Stomach (tissue), 9 donors: Measurements from ENCODE around the gene ATP5F1B. TPM values are rescaled to one million over a fixed set of nuclear protein-coding genes. Genes with fewer than 3 reads are reported as not detected.

ENCODE experiments used
- DNase-seq, 2 donors: peaks; one replicate each; pipeline versions ENCODE4 v3.0.0 to v3.0.0-alpha.2; 2013 to 2019
- H3K27ac ChIP-seq, 5 donors: fragments of 200-600 bp in 4 of 5; sonication (generic) in 4 of 5; one replicate each; pipeline ENCODE4 v1.5.1; 2013 to 2019; ENCODE audit warnings: mild to moderate bottlenecking in 1 of 5, moderate library complexity in 1 of 5
- H3K27me3 ChIP-seq, 3 donors: fragments of 200-600 bp; sonication (generic); one replicate each; pipeline ENCODE4 v1.5.1; 2017 to 2019; ENCODE audit warnings: mixed run types in 1 of 3
- H3K36me3 ChIP-seq, 4 donors: fragments of 200-600 bp; sonication (generic); 1 replicate in 3 of 4; 2 replicates in 1 of 4; pipeline ENCODE4 v1.5.1; 2016 to 2019
- H3K4me1 ChIP-seq, 4 donors: fragments of 200-600 bp; sonication (generic); one replicate each; pipeline ENCODE4 v1.5.1; 2016 to 2019
- H3K4me3 ChIP-seq, 4 donors: fragments of 200-600 bp; sonication (generic) in 3 of 4; one replicate each; pipeline ENCODE4 v1.5.1; 2016 to 2019; ENCODE audit warnings: mild to moderate bottlenecking in 1 of 4
- H3K9me3 ChIP-seq, 4 donors: fragments of 200-600 bp; sonication (generic); one replicate each; pipeline ENCODE4 v1.5.1; 2016 to 2019
- CTCF ChIP-seq, 7 experiments: fragments of 450-650 bp in 4 of 7; fragments of 200-600 bp in 3 of 7; sonication (generic) in 3 of 7; IDR thresholded peaks; one replicate each; pipeline ENCODE4 v1.5.1; 2016 to 2019; ENCODE audit warnings: antibody characterized with exemption in 7 of 7, control low read depth in 2 of 7, mild to moderate bottlenecking in 1 of 7
- EP300 ChIP-seq: sonication (generic); formaldehyde crosslinking; IDR thresholded peaks from one replicate; pipeline ENCODE4 v1.6.1; 2017; ENCODE audit warnings: antibody characterized with exemption
- POLR2A ChIP-seq, 4 donors: fragments of 450-650 bp; IDR thresholded peaks; one replicate each; pipeline ENCODE4 v1.6.1; 2016; ENCODE audit warnings: antibody characterized with exemption in 4 of 4, control low read depth in 2 of 4, mild to moderate bottlenecking in 1 of 4, moderate library complexity in 1 of 4
- POLR2AphosphoS5 ChIP-seq, 3 donors: sonication (generic); formaldehyde crosslinking; IDR thresholded peaks; one replicate each; pipeline ENCODE4 v1.6.1; 2016; ENCODE audit warnings: antibody characterized with exemption in 3 of 3
- WGBS, 5 donors: extraction: QIAGEN DNeasy Blood & Tissue Kit in 3 of 5; methylation state at CpG; one replicate each; pipeline versions ENCODE4 v1.1.5 to v1.1.7; 2013 to 2018; 5-methylcytosine and 5-hydroxymethylcytosine counted together
- intact Hi-C: fragments of 100-400 bp; cut with DNase I; formaldehyde crosslinking; loops from one replicate; pipeline ENCODE4 v1.15.1; 2023; ENCODE audit warnings: low total_unique reads
- polyA plus RNA-seq, 3 donors: library from polyadenylated mRNA; stranded (reverse); fragments of 200-250 nt; gene quantifications; one replicate each; pipeline ENCODE4 v1.2.3, GENCODE V29; 2013
- total RNA-seq, 5 donors: library from RNA; depleted of rRNA; stranded (reverse); fragments of >200 nt; gene quantifications; one replicate each; pipeline versions ENCODE4 v1.1.0 to v1.2.3, GENCODE V29; 2014 to 2016
- donor health status: healthy with polysubstance abuse.
- donor health status: Bipolar disorder and iron deficiency.
- donor health status: healthy.

The ATP5F1B gene
- total and polyA plus RNA-seq, 8 donors = 183 to 604 (median 478) TPM

GRCh38 chr12:56616244-56616643 is 29.5 kb downstream of the ATP5F1B start:
- Histone ChIP-seq H3K27me3 (no peaks in the 10 kb centered on the region), H3K27ac (no peak overlapping the region), H3K4me3 (no peak overlapping the region), H3K36me3 (peaks cover 65 to 99% (median 89%) of the 10 kb centered on the region in 4 donors), H3K4me1 (peaks cover 5 to 38% (median 12%) of the 10 kb centered on the region in 4 donors), H3K9me3 (no peaks in the 10 kb centered on the region)
- no peak for TF ChIP-seq POLR2AphosphoS5 (IDR thresholded peaks at IDR 0.05)
- no peak for TF ChIP-seq CTCF (IDR thresholded peaks at IDR 0.05)
- no peak for TF ChIP-seq POLR2A (IDR thresholded peaks at IDR 0.05)
- DNase-seq = no peak
- 91 to 95% (median 92%) methylated on average over 3 of the region's 3 CpGs for WGBS, 5 donors
- intact Hi-C loops = no loop called here

GRCh38 chr12:56614627-56615026 is 31.2 kb downstream of the ATP5F1B start:
- H3K27me3 ChIP-seq = no peaks in the 10 kb centered on the region
- 83 to 91% (median 85%) methylated on average over 8 of the region's 8 CpGs for WGBS, 5 donors
- no peak for TF ChIP-seq POLR2A (IDR thresholded peaks at IDR 0.05)
- TF ChIP-seq EP300 = no peak
- TF ChIP-seq POLR2AphosphoS5 (IDR thresholded peaks at IDR 0.05) = no peak
- no peak for TF ChIP-seq CTCF (IDR thresholded peaks at IDR 0.05)

GRCh38 chr12:56604355-56604754 is 41.4 kb downstream of the ATP5F1B start:
- no peak for DNase-seq
- peaks cover 97 to 100% (median 100%) of the 10 kb centered on the region in 4 donors for H3K36me3 ChIP-seq

More at GRCh38 chr12:56614627-56615026, 31.2 kb downstream of the ATP5F1B start:
- peaks cover 0 to 24% (median 5%) of the 10 kb centered on the region in 4 donors for H3K4me1 ChIP-seq
- H3K36me3 ChIP-seq = peaks cover 81 to 99% (median 91%) of the 10 kb centered on the region in 4 donors
- H3K27ac ChIP-seq = no peak overlapping the region
- H3K9me3 ChIP-seq = no peaks in the 10 kb centered on the region
- DNase-seq = no peak
- intact Hi-C loops = no loop called here
- no peak overlapping the region for H3K4me3 ChIP-seq

GRCh38 chr12:56602239-56602638 is 43.5 kb downstream of the ATP5F1B start:
- H3K4me1 ChIP-seq = no peaks in the 10 kb centered on the region
- no peak overlapping the region for H3K27ac ChIP-seq
- no peaks in the 10 kb centered on the region for H3K27me3 ChIP-seq
- no peak overlapping the region for H3K4me3 ChIP-seq
- TF ChIP-seq CTCF (IDR thresholded peaks at IDR 0.05) = no peak
- no peak for TF ChIP-seq POLR2A (IDR thresholded peaks at IDR 0.05)
- TF ChIP-seq POLR2AphosphoS5 (IDR thresholded peaks at IDR 0.05) = no peak
- TF ChIP-seq EP300 = no peak
- peaks cover 96 to 100% (median 100%) of the 10 kb centered on the region in 4 donors for H3K36me3 ChIP-seq
- no peak for DNase-seq
- no peaks in the 10 kb centered on the region for H3K9me3 ChIP-seq
- intact Hi-C loops = no loop called here
- WGBS, 5 donors = 68 to 78% (median 72%) methylated on average over 3 of the region's 3 CpGs

More at GRCh38 chr12:56604355-56604754, 41.4 kb downstream of the ATP5F1B start:
- H3K9me3 ChIP-seq = no peaks in the 10 kb centered on the region
- H3K27me3 ChIP-seq = no peaks in the 10 kb centered on the region
- no peak for TF ChIP-seq EP300
- TF ChIP-seq CTCF (IDR thresholded peaks at IDR 0.05) = no peak
- TF ChIP-seq POLR2AphosphoS5 (IDR thresholded peaks at IDR 0.05) = no peak
- TF ChIP-seq POLR2A (IDR thresholded peaks at IDR 0.05) = no peak
- H3K27ac ChIP-seq = no peak overlapping the region
- no peaks in the 10 kb centered on the region for H3K4me1 ChIP-seq
- intact Hi-C loops = no loop called here
- no peak overlapping the region for H3K4me3 ChIP-seq
- WGBS, 5 donors = 97 to 100% (median 98%) methylated on average over 3 of the region's 3 CpGs
